Astrocyte of the spinal cord (primary cell): ENCODE results near the gene CHSY1.
A peak's percentile ranks its signal among the peaks of the same experiment; 100 is the strongest.

Experiments
- DNase-seq: peaks from one replicate; pipeline ENCODE4 v3.0.0; 2011; ENCODE audit warnings: low read depth, low spot score
- H3K4me3 ChIP-seq: 2 replicates; pipeline ENCODE4 v1.5.1; 2011; ENCODE audit warnings: low read depth, mild to moderate bottlenecking, low read length, moderate library complexity
- in situ Hi-C: cut with HindIII; loops from 2 replicates; pipeline ENCODE4 v1.10.0; 2017; ENCODE audit warnings: low sequenced_read_pairs
- TF ChIP-seq, protein P1 (sequence below): IDR thresholded peaks from 2 replicates; pipeline ENCODE4 v1.5.1; 2012; ENCODE audit warnings: low read depth, mild to moderate bottlenecking, low read length, inconsistent platforms

Gene CHSY1

DNA sequence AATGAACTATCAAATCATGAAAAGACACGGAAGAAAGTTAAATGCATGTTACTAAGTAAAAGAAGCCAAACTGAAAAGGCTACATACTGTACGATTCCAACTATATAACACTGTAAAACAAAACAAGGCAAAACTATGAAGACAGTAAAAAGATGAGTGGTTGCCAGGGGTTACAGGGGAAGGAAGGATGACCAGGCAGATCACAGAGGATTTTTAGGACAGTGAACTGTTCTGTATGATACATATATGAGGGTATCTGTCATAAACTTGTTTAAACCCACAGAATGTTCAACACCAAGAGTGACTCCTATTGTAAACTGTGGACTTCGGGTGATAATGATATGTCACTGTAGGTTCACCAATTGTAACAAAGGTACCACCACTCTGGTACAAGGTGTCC, 60.6 kb downstream of the CHSY1 start:
- no peak for DNase-seq
- TF ChIP-seq, protein P1, sequence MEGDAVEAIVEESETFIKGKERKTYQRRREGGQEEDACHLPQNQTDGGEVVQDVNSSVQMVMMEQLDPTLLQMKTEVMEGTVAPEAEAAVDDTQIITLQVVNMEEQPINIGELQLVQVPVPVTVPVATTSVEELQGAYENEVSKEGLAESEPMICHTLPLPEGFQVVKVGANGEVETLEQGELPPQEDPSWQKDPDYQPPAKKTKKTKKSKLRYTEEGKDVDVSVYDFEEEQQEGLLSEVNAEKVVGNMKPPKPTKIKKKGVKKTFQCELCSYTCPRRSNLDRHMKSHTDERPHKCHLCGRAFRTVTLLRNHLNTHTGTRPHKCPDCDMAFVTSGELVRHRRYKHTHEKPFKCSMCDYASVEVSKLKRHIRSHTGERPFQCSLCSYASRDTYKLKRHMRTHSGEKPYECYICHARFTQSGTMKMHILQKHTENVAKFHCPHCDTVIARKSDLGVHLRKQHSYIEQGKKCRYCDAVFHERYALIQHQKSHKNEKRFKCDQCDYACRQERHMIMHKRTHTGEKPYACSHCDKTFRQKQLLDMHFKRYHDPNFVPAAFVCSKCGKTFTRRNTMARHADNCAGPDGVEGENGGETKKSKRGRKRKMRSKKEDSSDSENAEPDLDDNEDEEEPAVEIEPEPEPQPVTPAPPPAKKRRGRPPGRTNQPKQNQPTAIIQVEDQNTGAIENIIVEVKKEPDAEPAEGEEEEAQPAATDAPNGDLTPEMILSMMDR, result no peak
- no peak overlapping the region for H3K4me3 ChIP-seq
- in situ Hi-C loops, result loop anchor here (5.0 kb wide), 1 partner anchor 51 kb away; no protein-coding TSS in a partner anchor

- no peak overlapping the region for H3K4me3 ChIP-seq
- DNase-seq, result no peak
- in situ Hi-C loops, result loop anchor here (5.0 kb wide), 1 partner anchor 52 kb away; no protein-coding TSS in a partner anchor
- TF ChIP-seq, protein P1, result no peak
These were observed 61.7 kb downstream of the CHSY1 start for GRCh38 chr15:101190092-101190595.

- in situ Hi-C loops, result loop anchor here (5.0 kb wide), 1 partner anchor 53 kb away; no protein-coding TSS in a partner anchor
- no peak overlapping the region for H3K4me3 ChIP-seq
- DNase-seq, result no peak
- TF ChIP-seq, protein P1, result no peak
These were observed 62.3 kb downstream of the CHSY1 start for GRCh38 chr15:101189409-101190091.

DNA sequence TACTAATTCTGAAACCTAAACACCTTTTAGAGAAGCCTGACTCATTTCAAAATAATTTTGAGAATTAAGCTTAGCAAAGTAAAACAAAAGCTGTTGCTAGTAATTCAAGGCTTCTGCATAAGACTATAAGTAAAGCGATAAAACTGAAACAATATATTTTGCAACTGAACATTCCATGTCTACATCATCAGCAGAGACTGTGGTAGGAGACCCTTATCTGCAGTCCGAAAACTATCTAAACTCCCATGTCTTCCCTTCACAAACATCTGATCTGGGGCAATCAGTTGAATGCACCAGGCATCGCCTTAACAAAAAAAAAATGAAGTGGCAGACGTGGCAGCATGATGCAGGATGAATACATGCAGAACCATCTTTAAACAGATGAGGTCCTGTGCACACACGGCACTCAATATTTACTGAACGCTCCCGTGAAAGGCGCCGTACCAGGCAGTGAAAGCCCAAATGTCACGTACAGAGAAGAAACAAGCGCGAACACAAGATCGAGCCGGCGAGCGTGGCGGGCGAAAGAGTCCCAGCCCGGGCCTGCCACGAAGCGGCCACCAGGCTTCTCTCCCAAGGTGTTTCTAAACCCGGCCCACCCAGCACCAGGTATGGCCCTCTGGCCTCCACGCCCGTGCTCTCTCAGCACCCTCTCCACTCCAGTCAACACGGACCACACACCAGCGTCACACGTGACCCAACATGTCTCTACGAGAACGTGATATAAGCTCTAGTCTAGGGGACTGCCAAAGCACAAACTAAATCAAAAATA, 63.0 kb downstream of the CHSY1 start:
- TF ChIP-seq, protein P1, result no peak
- in situ Hi-C loops, result no loop called here
- H3K4me3 ChIP-seq, result no peak overlapping the region
- DNase-seq, result peak; percentile 74

DNA sequence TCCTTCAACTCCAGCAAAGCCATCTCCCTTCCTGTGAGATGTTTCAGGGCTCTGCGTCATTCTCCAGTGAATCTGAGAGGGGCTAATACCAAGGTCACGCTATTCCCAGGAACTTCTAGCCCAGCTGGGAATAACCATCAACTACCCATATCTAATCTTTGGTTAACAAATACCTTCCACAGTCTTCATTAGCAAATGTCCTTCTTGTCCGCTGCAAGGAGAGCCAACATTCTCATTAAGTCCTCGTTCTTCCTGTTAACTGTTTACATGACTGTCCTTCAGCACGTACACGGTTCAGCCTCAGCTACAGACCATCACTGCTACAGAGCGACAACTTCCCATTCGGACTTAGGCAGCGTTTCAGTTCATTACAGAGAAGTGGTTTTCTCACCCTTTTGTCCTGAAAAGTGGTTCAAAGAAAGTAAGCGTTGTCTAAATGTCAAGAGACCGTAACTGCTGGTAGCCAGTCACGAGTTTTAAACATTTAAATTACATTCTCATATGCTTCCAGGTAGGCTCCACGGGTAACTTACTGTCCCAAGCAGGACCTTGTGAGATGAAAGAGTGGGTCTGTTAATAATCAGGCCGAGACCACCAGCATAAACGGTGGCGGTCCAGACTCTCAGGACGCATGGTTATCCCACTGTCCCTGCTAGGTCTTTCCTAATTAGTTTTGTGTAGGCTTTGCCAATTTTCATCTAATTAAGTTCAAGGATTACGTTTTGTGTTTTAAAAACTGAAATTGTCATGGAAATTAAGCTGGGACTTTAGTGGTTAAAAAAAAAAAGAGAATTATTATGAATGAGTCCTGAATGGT, 63.8 kb downstream of the CHSY1 start:
- H3K4me3 ChIP-seq, result peak overlapping the region; percentile 8
- TF ChIP-seq, protein P1, result no peak
- peak; percentile 93 for DNase-seq
- in situ Hi-C loops, result no loop called here

DNA sequence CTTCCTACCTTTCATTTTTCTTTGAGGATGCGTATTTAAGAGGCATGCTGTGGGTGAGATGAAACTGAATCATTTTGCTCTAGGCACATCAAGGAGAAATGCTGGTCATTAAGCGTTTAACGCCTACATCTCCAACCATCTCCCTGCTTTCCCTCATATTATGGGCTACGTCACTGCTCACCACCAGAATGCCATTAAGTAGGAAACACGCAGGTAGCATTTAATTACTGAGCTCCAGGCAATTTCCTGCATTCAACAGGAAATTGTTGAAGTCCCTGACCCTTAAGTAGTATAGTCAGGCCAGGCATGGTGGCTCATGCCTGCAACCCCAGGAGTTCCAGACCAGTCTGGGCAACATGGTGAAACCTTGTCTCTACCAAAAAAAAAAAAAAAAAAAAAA, 66.1 kb downstream of the CHSY1 start:
- H3K4me3 ChIP-seq, result no peak overlapping the region
- TF ChIP-seq, protein P1, result no peak
- DNase-seq, result no peak
- in situ Hi-C loops, result no loop called here
